Measurements from ENCODE around the gene TRAFD1.
"Not testable (repeated sequence)": the region's sequence is repeated elsewhere in the genome, so short reads cannot be mapped to it uniquely, and the experiment has no call there.

TRAFD1 gene

GRCh38 chr12:112125250-112125999 lies at the start of gene TRAFD1:
Gene TRAFD1 (plus strand): TSS chr12:112125560. CDS start chr12:112130523, 4,963 bp downstream.
- DNase-seq = peak; percentile 99

- no peak for DNase-seq
Measured at GRCh38 chr12:112087055-112087850, 38.1 kb upstream of the TRAFD1 start.

GRCh38 chr12:112087851-112088250 lies 37.5 kb upstream of the TRAFD1 start:
- DNase-seq = no peak

- DNase-seq = no peak
Measured at GRCh38 chr12:112091563-112091962, 33.8 kb upstream of the TRAFD1 start.

- no peak for DNase-seq
Measured at GRCh38 chr12:112096070-112096469, 29.3 kb upstream of the TRAFD1 start.

- DNase-seq = no peak
Measured at GRCh38 chr12:112096667-112097066, 28.7 kb upstream of the TRAFD1 start.

GRCh38 chr12:112097641-112098040 lies 27.7 kb upstream of the TRAFD1 start:
- no peak for DNase-seq

GRCh38 chr12:112100500-112100899 lies 24.9 kb upstream of the TRAFD1 start:
- not testable (repeated sequence) for DNase-seq

- no peak for DNase-seq
Measured at GRCh38 chr12:112102127-112102526, 23.2 kb upstream of the TRAFD1 start.

- DNase-seq = not testable (repeated sequence)
Measured at GRCh38 chr12:112102746-112103145, 22.6 kb upstream of the TRAFD1 start.

- no peak for DNase-seq
Measured at GRCh38 chr12:112103758-112104503, 21.4 kb upstream of the TRAFD1 start.

- DNase-seq = no peak
Measured at GRCh38 chr12:112105891-112106290, 19.5 kb upstream of the TRAFD1 start.

GRCh38 chr12:112107306-112108201 lies 17.8 kb upstream of the TRAFD1 start:
- DNase-seq = no peak

GRCh38 chr12:112108202-112109079 lies 16.9 kb upstream of the TRAFD1 start, which contains the start of gene NAA25:
Gene NAA25 (minus strand): TSS chr12:112108783. CDS start chr12:112108773, 10 bp downstream.
- DNase-seq = peak; percentile 84

- not testable (repeated sequence) for DNase-seq
Measured at GRCh38 chr12:112110787-112111662, 14.3 kb upstream of the TRAFD1 start.

GRCh38 chr12:112111931-112112330 lies 13.4 kb upstream of the TRAFD1 start:
- DNase-seq = no peak

- DNase-seq = no peak
Measured at GRCh38 chr12:112112409-112113133, 12.8 kb upstream of the TRAFD1 start.

- DNase-seq = no peak
Measured at GRCh38 chr12:112115259-112116045, 9.9 kb upstream of the TRAFD1 start.
